ENCODE results near the gene TBCA. TPM values are rescaled to one million over a fixed set of nuclear protein-coding genes. Genes with fewer than 3 reads are reported as not detected.
"Not testable (repeated sequence)": the region's sequence is repeated elsewhere in the genome, so short reads cannot be mapped to it uniquely, and the experiment has no call there.

Gene TBCA
- total RNA-seq, 1 donor from 2014 or later: 85.0 TPM

- DNase-seq (ENCODE audit: low spot score): no peak
Measured at GRCh38 chr5:77709993-77710685, 66.0 kb downstream of the TBCA start.

DNA sequence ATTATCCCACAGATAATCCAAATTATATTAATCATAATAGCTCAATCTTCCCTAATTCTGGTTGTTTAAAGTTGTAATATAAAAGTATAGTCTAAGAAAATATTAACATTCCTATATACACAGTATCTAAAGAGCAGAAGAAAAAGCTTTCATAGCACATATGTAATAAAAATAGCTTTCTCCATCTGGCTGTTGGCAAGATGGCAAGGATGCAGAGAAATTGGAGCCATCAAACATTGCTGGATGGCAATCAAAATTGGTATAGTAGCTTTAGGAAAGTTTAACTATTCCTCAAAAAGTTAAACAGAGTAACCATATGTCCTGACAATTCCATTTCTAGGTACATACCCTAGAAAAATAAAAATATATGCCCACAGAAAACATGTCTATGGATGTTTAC, 66.8 kb downstream of the TBCA start:
- no peak for DNase-seq (ENCODE audit: low spot score)

- no peak for DNase-seq (ENCODE audit: low spot score)
Measured at GRCh38 chr5:77707791-77708190, 68.3 kb downstream of the TBCA start.

GRCh38 chr5:77699569-77699968, 76.6 kb downstream of the TBCA start:
- not testable (repeated sequence) for DNase-seq (ENCODE audit: low spot score)

- DNase-seq (ENCODE audit: low spot score): no peak
Measured at GRCh38 chr5:77698920-77699319, 77.2 kb downstream of the TBCA start.

- no peak for DNase-seq (ENCODE audit: low spot score)
Measured at GRCh38 chr5:77697692-77698091, 78.4 kb downstream of the TBCA start.

GRCh38 chr5:77696120-77696519, 80.0 kb downstream of the TBCA start:
- no peak for DNase-seq (ENCODE audit: low spot score)

DNA sequence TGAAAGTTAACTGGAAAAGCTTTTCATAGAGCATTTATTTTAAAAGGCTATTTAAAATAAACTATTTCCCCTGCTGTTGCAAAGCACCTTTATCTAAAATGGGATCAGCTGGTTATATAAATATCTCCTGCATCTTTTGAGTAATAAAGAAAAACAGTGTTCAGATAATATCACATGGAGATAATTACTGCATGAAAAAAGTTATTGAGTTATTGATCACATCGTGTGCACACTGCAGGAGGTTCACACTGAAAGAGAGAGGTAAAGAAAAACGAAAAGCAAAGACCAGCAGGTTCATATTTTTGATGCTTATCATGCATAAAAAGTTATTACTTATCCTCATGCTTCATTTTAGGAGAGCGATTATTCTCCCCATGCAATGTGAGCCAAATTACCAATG, 82.2 kb downstream of the TBCA start:
- no peak for DNase-seq (ENCODE audit: low spot score)

DNA sequence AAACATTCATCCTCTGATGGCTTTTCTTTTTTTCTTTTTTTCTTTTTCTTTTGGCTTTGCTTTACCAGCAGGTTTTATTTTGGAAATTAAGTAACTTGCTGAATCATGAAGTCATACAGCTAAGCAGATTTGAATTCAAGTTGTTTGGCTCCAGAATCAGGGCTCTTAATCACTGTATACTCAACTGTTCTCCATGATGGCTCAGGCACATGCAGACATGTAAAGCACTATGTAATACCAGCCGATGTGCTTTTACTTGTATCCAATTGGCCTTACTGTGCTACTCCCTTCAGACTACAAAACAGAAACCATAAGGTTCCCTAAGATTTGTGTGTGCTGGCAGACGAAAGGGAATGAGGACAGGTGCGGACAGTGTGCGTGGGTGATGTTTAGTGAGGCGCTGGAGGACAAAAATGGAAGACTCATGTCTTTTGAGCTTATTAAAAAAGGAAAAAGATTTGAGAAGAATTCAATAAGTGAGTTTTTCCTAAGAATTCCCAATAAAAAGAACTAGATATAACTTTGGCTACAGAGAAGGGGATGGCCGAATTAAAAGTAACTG, 92.9 kb downstream of the TBCA start:
- DNase-seq (ENCODE audit: low spot score): no peak

DNA sequence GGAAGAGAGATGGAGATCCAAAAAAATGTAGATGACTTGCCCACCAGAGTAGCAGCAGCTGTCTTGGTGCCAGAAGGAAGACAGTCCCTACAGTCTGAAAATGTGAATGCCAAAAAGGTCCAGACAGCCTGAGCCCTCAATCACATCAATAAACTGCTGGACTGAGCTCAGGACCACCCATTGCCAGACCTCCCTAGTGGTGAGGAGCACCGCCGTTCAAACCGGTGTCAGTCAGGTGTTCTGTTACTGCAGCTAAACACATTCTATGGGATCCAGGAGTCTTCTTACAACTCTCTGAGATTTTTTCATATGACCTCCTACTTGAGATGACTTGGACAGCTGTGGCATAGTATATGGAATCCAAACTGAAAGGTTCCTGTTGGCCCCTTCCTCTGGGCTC, 105.6 kb downstream of the TBCA start:
- DNase-seq (ENCODE audit: low spot score): no peak

GRCh38 chr5:77669677-77670076, 106.5 kb downstream of the TBCA start:
- DNase-seq (ENCODE audit: low spot score): no peak

DNA sequence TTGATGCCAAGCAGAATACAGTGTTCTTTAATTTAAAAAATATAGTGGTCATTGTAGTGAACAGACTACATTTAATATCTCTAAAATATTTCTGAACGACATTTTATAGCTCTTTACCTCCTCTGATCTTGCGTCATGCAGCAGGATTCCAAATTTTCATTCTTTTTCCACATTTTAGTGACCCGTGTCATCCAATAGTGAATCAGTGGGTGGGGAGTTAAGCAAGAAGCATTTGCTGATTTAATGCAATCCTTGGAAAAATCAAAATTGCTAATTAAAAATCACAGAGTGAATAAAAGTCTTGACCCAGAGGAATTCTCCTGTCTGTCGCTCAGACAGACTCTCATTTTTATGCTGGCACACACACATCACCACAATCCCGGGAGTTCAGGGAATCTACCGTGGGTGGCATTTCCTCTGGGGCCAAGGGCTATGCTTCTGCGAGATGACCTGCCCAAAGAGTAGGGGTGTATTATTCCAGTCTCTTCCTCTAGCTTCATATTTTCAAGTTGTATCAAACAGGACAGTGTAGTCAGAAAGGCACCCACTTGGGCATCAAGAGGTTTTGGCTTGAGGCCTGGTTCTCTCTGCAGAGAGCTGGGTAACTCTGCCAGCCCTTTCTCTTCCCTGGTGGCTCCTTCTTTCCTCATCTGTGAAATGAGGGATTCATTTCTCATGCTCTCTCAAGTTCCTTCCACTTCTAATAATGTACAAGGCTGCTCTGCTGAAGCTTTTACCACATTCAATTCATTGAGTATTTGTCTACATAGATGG, 112.9 kb downstream of the TBCA start:
- DNase-seq (ENCODE audit: low spot score): no peak

DNA sequence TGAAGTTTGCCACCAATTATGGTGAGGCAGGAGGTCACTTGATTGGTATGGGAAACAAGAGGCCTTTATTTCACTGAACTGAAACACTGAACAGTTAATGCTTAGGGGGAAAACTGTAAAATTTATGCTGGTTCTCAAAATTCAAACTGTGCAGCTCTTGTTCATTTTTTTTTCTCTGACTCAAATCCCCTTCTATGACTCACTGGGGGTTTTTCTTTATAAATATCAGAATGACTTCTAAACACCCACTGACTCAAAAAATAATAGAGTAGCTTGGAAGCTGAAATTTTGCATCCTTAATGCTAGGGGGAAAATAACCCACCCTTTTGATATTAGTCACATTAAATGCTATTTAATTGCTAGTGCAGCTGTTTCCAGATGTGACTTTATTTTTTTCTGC, 113.5 kb downstream of the TBCA start:
- DNase-seq (ENCODE audit: low spot score): no peak

- no peak for DNase-seq (ENCODE audit: low spot score)
Measured at GRCh38 chr5:77658662-77659061, 117.5 kb downstream of the TBCA start.

DNA sequence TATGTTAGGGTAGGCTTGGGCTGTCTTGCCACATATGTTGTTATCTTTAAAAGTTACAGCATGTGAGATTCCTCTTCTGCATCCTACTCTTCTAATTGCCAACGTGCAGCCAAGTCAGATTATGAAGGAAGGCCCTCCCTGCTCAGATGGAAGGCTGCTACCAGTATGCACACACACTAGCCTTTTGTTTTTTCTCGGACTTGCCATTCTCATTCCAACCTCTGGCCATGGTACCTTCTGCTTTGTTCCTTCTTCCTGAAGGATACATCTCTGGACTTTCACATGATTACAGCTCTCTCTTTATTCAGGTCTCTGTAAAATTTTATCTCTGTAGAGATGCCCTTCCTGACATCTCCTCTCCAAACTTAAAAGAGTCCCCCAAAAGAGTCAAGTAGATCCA, 124.8 kb downstream of the TBCA start:
- DNase-seq (ENCODE audit: low spot score): no peak

DNA sequence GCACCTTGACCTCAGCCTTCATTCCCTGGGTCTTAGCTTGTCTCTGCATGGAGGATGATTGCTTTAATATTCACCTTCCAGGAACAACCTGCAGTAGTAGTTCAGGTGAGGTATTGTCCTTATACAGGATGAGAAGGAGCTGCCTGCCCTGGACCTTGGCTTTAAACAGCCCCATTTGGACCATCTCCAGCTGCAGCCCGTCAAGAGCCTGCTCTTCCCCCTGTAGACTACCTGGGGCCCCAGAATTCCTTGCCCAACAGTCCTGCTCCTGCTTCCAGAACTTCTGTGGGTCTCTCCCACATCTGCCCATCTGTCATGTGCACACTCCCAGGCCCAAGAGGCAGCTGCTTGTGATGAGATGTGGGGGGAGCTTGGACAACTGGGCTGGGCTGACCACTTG, 125.5 kb downstream of the TBCA start:
- DNase-seq (ENCODE audit: low spot score): no peak

GRCh38 chr5:77649776-77650175, 126.4 kb downstream of the TBCA start:
- no peak for DNase-seq (ENCODE audit: low spot score)

DNA sequence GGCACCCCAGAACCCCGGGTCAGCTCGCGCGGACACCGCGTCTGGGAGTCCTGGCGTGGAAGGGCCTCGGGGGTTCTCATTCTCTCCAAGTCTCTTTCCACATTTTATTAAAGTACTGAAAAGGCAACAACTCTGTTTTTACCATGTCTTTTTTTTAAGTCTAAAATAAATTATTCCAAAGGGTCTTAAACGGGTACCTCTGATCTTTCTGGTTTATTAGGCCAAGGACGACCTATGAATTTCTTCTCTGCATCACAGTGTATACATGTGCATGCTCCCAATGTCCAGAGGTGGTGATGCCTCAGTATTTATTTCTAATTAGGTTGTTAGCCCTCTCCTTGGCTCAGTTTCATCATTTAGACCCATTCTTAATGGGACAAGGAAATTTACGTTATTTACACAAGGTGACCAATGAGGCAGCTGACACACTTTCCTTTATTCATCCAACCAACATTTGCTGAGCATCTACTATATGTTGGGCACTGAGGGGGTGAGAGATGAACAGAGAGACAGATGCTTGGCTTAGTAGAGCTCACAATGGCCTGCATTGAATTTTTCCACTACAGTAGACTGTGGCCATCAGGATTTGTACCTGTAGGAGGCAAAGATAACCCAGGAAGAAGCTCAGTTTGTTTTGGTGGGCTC, 130.0 kb downstream of the TBCA start:
- DNase-seq (ENCODE audit: low spot score): no peak

GRCh38 chr5:77645158-77645994, 130.8 kb downstream of the TBCA start:
- DNase-seq (ENCODE audit: low spot score): no peak

DNA sequence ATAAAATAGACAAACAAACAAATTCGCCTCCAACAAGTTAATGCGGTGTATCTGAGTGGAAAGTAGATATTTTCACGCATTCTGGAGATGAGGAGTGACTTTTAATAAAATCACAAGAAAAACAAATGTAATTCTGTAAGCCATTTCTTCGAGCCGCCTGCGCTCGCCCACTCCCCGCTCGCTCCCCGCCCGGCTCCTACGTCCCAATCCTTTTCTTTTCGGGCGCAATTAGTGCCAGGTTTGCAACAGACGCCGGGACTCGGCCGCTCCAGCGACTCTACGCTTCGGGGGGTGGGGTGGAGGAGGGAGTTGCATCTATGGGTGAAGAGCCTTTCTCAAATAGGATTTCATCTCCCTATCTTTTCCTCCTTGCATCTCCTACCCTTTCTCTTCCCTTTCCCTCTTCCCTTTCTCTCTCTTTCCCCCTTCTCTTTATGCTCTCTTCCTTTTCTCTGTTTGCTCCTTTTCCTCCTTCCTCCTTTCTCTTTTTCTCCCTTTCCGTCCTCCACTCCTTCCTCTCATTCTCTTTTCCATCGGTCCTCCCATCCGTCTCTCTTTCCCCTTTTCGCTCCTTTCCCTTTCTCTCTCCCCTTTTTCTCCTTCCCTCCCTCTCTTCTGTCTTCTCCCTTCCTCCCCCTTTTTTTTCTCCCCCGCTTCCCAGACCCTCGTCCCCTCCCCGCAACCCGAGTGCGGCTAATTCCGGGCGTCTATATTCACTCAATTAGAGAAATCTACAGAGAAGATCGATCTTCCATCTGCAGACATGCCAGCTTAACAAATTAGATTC, 131.6 kb downstream of the TBCA start:
- no peak for DNase-seq (ENCODE audit: low spot score)

Measured in umbilical cord (tissue), 2 donors.